ENCODE data around the gene MUC2. TPM values are rescaled to one million over a fixed set of nuclear protein-coding genes. Genes with fewer than 3 reads are reported as not detected.

MUC2 gene
- total and polyA plus RNA-seq, 2 of the 4 experiments (the other 2 are of a cell fraction): not detected

Other genes with a start within 250 kb of the MUC2 start
- gene CRACR2B, start 247.0 kb upstream of the MUC2 start, total RNA-seq (2012; rRNA removed): 0.28 and 0.54 TPM in 2 replicates
- 2.5 and 3.2 TPM in 2 replicates for gene CRACR2B, start 247.0 kb upstream of the MUC2 start, polyA plus RNA-seq (2012; rRNA removed)
- 789 and 1,150 TPM in 2 replicates for gene CD151, start 241.9 kb upstream of the MUC2 start, total RNA-seq (2012; rRNA removed)
- gene CD151, start 241.9 kb upstream of the MUC2 start, polyA plus RNA-seq (2012; rRNA removed): 1,267 and 1,435 TPM in 2 replicates
- 44.4 and 123 TPM in 2 replicates for gene POLR2L, start 232.3 kb upstream of the MUC2 start, total RNA-seq (2012; rRNA removed)
- gene POLR2L, start 232.3 kb upstream of the MUC2 start, polyA plus RNA-seq (2012; rRNA removed): 416 and 907 TPM in 2 replicates
- gene TSPAN4, start 232.0 kb upstream of the MUC2 start, total RNA-seq (2012; rRNA removed): 143 and 161 TPM in 2 replicates
- 293 and 327 TPM in 2 replicates for gene TSPAN4, start 232.0 kb upstream of the MUC2 start, polyA plus RNA-seq (2012; rRNA removed)
- gene CHID1, start 164.1 kb upstream of the MUC2 start, total RNA-seq (2012; rRNA removed): 30.3 and 34.2 TPM in 2 replicates
- gene CHID1, start 164.1 kb upstream of the MUC2 start, polyA plus RNA-seq (2012; rRNA removed): 121 and 140 TPM in 2 replicates
- gene AP2A2, start 149.0 kb upstream of the MUC2 start, total RNA-seq (2012; rRNA removed): 19.9 and 20.3 TPM in 2 replicates
- 49.0 and 53.6 TPM in 2 replicates for gene AP2A2, start 149.0 kb upstream of the MUC2 start, polyA plus RNA-seq (2012; rRNA removed)
- not detected in 2 replicates for gene MUC6, start 38.2 kb upstream of the MUC2 start, total RNA-seq (2012; rRNA removed)
- gene MUC6, start 38.2 kb upstream of the MUC2 start, polyA plus RNA-seq (2012; rRNA removed): not detected in 2 replicates
- gene MUC5AC, start 83.1 kb downstream of the MUC2 start, total RNA-seq (2012; rRNA removed): not detected in 2 replicates
- 0.01 and 0.02 TPM in 2 replicates for gene MUC5AC, start 83.1 kb downstream of the MUC2 start, polyA plus RNA-seq (2012; rRNA removed)
- gene MUC5B, start 148.2 kb downstream of the MUC2 start, total RNA-seq (2012; rRNA removed): not detected in 2 replicates
- gene MUC5B, start 148.2 kb downstream of the MUC2 start, polyA plus RNA-seq (2012; rRNA removed): not detected in 2 replicates
- gene TOLLIP, start 234.8 kb downstream of the MUC2 start, total RNA-seq (2012; rRNA removed): 18.9 and 19.7 TPM in 2 replicates
- 42.9 and 44.7 TPM in 2 replicates for gene TOLLIP, start 234.8 kb downstream of the MUC2 start, polyA plus RNA-seq (2012; rRNA removed)

Data from IMR-90 (cell line).